HCT116 (cell line): ENCODE data around the gene TMX3.

ENCODE experiments used
- CTCF ChIP-seq, 3 experiments: fragments of 200-600 bp in 1 of 3; sonication (generic) in 1 of 3; IDR thresholded peaks in 2 of 3; conservative IDR thresholded peaks in 1 of 3; 2 replicates each; pipeline ENCODE4 v1.5.1; 2012 to 2017; ENCODE audit warnings: low read depth in 2 of 3, low read length in 2 of 3, antibody characterized with exemption in 1 of 3, borderline replicate concordance in 1 of 3, control low read depth in 1 of 3, mild to moderate bottlenecking in 1 of 3, mixed read lengths in 1 of 3, mixed run types in 1 of 3, moderate library complexity in 1 of 3; ENCODE audit not compliant: insufficient read depth in 1 of 3
- POLR2AphosphoS5 ChIP-seq: IDR thresholded peaks from 2 replicates; pipeline ENCODE4 v1.6.1; 2011; ENCODE audit warnings: mild to moderate bottlenecking, low read depth, low read length, moderate library complexity
- TF ChIP-seq, protein P1 (sequence below): IDR thresholded peaks from 2 replicates; pipeline ENCODE4 v1.6.1; 2012; ENCODE audit warnings: low read depth

DNA sequence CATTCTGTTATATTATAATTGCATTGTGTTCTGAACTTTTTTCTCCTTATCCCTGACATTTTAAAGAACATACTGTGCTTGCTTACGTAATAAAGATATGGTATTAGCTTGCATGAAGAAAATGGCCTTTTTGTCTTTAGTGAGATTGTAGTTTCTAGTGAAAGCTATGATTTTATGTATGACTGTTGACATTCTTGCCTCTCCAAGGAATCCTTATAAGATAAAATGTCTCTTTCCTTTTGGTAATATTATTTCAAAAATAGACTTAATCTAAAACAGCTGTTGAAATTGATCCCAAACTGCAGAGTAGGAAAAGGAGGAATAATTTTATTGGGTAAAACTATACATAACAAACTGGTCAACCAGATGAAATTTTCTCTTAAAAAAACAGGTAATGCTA lies 42.2 kb upstream of the TMX3 start:
- TF ChIP-seq CTCF (IDR thresholded peaks at IDR 0.05 in 2 of 3, conservative IDR thresholded peaks at IDR 0.05 in 1 of 3; ENCODE audit: borderline replicate concordance in 1 of 3, insufficient read depth in 1 of 3, low read depth in 2 of 3, low read length in 2 of 3) = no peak
- TF ChIP-seq POLR2AphosphoS5 = no peak
- TF ChIP-seq, protein P1, sequence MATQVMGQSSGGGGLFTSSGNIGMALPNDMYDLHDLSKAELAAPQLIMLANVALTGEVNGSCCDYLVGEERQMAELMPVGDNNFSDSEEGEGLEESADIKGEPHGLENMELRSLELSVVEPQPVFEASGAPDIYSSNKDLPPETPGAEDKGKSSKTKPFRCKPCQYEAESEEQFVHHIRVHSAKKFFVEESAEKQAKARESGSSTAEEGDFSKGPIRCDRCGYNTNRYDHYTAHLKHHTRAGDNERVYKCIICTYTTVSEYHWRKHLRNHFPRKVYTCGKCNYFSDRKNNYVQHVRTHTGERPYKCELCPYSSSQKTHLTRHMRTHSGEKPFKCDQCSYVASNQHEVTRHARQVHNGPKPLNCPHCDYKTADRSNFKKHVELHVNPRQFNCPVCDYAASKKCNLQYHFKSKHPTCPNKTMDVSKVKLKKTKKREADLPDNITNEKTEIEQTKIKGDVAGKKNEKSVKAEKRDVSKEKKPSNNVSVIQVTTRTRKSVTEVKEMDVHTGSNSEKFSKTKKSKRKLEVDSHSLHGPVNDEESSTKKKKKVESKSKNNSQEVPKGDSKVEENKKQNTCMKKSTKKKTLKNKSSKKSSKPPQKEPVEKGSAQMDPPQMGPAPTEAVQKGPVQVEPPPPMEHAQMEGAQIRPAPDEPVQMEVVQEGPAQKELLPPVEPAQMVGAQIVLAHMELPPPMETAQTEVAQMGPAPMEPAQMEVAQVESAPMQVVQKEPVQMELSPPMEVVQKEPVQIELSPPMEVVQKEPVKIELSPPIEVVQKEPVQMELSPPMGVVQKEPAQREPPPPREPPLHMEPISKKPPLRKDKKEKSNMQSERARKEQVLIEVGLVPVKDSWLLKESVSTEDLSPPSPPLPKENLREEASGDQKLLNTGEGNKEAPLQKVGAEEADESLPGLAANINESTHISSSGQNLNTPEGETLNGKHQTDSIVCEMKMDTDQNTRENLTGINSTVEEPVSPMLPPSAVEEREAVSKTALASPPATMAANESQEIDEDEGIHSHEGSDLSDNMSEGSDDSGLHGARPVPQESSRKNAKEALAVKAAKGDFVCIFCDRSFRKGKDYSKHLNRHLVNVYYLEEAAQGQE = no peak
